ENCODE measurements around the gene ABHD15. TPM values are rescaled to one million over a fixed set of nuclear protein-coding genes. Genes with fewer than 3 reads are reported as not detected.

Gene ABHD15
- polyA plus RNA-seq, 3 donors: 3.1 to 4.6 (median 3.6) TPM

- TF ChIP-seq CTCF (IDR thresholded peaks at IDR 0.05): no peak
- Mint-ChIP-seq H3K36me3 (no peaks in the 10 kb centered on the region), H3K27ac (no peak overlapping the region), H3K9me3 (peaks cover 0 to 2% (median 0%) of the 10 kb centered on the region in 7 donors), H3K4me3 (no peak overlapping the region), H3K4me1 (peaks cover 19% of the 10 kb centered on the region), H3K27me3 (ENCODE audit: low read depth in 3 of 3) (peaks cover 20 to 29% (median 21%) of the 10 kb centered on the region in 3 donors)
- H3K9ac ChIP-seq (ENCODE audit: insufficient read depth, low read length, poor library complexity, severe bottlenecking): no peak overlapping the region
- WGBS (ENCODE audit: insufficient coverage): no CpG with 5 or more reads among the region's 3 CpGs
- no peak overlapping the region for H3K27ac ChIP-seq (ENCODE audit: low read depth in 1 of 2, low read length in 2 of 2)
- peaks cover 0 to 23% of the 10 kb centered on the region in 2 donors for H3K27me3 ChIP-seq (ENCODE audit: control insufficient read depth in 2 of 2, insufficient read depth in 2 of 2, low read length in 2 of 2)
- no peak overlapping the region for H3K4me2 ChIP-seq (replicated peaks; ENCODE audit: extremely low read depth, low read length, poor library complexity, severe bottlenecking)
- H3K4me3 ChIP-seq (replicated peaks in 1 of 3; ENCODE audit: low read depth in 2 of 3, low read length in 3 of 3): no peak overlapping the region
- no peaks in the 10 kb centered on the region for H3K36me3 ChIP-seq (replicated peaks in 1 of 2; ENCODE audit: control insufficient read depth in 1 of 2, insufficient read depth in 2 of 2, low read length in 2 of 2)
- peaks cover 12% of the 10 kb centered on the region for H4K20me1 ChIP-seq (ENCODE audit: insufficient read depth, low read length)
- no peaks in the 10 kb centered on the region for H3K9me3 ChIP-seq (replicated peaks in 1 of 2; ENCODE audit: control insufficient read depth in 1 of 2, insufficient read depth in 1 of 2, low read length in 2 of 2)
- DNase-seq: no peak
- H3K79me2 ChIP-seq (ENCODE audit: insufficient read depth, low read length): no peaks in the 10 kb centered on the region
- intact Hi-C loops (cut with micrococcal nuclease): loop anchor here in 1 of 2 donors (10.0 kb wide), 1 partner anchor 46 kb away; the partner anchor contains the start of genes ABHD15 and TP53I13
- no peak overlapping the region for H2AFZ ChIP-seq (ENCODE audit: insufficient read depth, low read depth, low read length, poor library complexity, severe bottlenecking)
- H3K4me1 ChIP-seq (ENCODE audit: control insufficient read depth in 1 of 2, insufficient read depth in 2 of 2, low read length in 2 of 2): peaks cover 23 to 29% of the 10 kb centered on the region in 2 donors
Observed at GRCh38 chr17:29610395-29610794, 43.6 kb upstream of the ABHD15 start.

GRCh38 chr17:29608986-29609385 lies 42.1 kb upstream of the ABHD15 start:
- Histone ChIP-seq H3K79me2 (ENCODE audit: insufficient read depth, low read length) (no peaks in the 10 kb centered on the region), H3K36me3 (replicated peaks in 1 of 2; ENCODE audit: control insufficient read depth in 1 of 2, insufficient read depth in 2 of 2, low read length in 2 of 2) (no peaks in the 10 kb centered on the region), H3K4me1 (ENCODE audit: control insufficient read depth in 1 of 2, insufficient read depth in 2 of 2, low read length in 2 of 2) (peaks cover 9 to 15% of the 10 kb centered on the region in 2 donors), H3K4me3 (replicated peaks in 1 of 3; ENCODE audit: low read depth in 2 of 3, low read length in 3 of 3) (no peak overlapping the region), H3K9me3 (replicated peaks in 1 of 2; ENCODE audit: control insufficient read depth in 1 of 2, insufficient read depth in 1 of 2, low read length in 2 of 2) (no peaks in the 10 kb centered on the region), H3K27me3 (ENCODE audit: control insufficient read depth in 2 of 2, insufficient read depth in 2 of 2, low read length in 2 of 2) (peaks cover 0 to 15% of the 10 kb centered on the region in 2 donors), H3K27ac (ENCODE audit: low read depth in 1 of 2, low read length in 2 of 2) (no peak overlapping the region), H4K20me1 (ENCODE audit: insufficient read depth, low read length) (peaks cover 4% of the 10 kb centered on the region), H2AFZ (ENCODE audit: insufficient read depth, low read depth, low read length, poor library complexity, severe bottlenecking) (no peak overlapping the region), H3K9ac (ENCODE audit: insufficient read depth, low read length, poor library complexity, severe bottlenecking) (no peak overlapping the region), H3K4me2 (replicated peaks; ENCODE audit: extremely low read depth, low read length, poor library complexity, severe bottlenecking) (no peak overlapping the region)
- peaks cover 7 to 17% (median 11%) of the 10 kb centered on the region in 3 donors for H3K27me3 Mint-ChIP-seq (ENCODE audit: low read depth in 3 of 3)
- DNase-seq: no peak
- 89% methylated on average over 12 of the region's 15 CpGs for WGBS (ENCODE audit: insufficient coverage)
- intact Hi-C loops (cut with micrococcal nuclease): no loop called here
- H3K4me3 Mint-ChIP-seq: no peak overlapping the region
- H3K36me3 Mint-ChIP-seq: no peaks in the 10 kb centered on the region
- no peak for TF ChIP-seq CTCF (IDR thresholded peaks at IDR 0.05)
- H3K9me3 Mint-ChIP-seq: no peaks in the 10 kb centered on the region
- H3K27ac Mint-ChIP-seq: no peak overlapping the region
- H3K4me1 Mint-ChIP-seq: peaks cover 5% of the 10 kb centered on the region
